Astrocyte (in vitro differentiated cells and primary cell): Measurements from ENCODE around the gene ROR2. TPM values are rescaled to one million over a fixed set of nuclear protein-coding genes. Genes with fewer than 3 reads are reported as not detected.

Experiments used
- DNase-seq: peaks from one replicate; pipeline ENCODE4 v3.0.0-alpha.2; 2010; ENCODE audit warnings: low read depth
- FAIRE-seq: peaks from 2 replicates; lab custom pipeline; 2011; peaks lifted over from hg19 to GRCh38; lab: Jason Lieb, UNC
- H2AFZ ChIP-seq: 2 replicates; pipeline ENCODE4 v1.6.0; 2012; ENCODE audit warnings: low read depth, low read length, inconsistent platforms
- H3K27ac ChIP-seq: 2 replicates; pipeline ENCODE4 v1.5.1; 2011; ENCODE audit warnings: low read depth, low read length, inconsistent platforms
- H3K27me3 ChIP-seq: 2 replicates; pipeline ENCODE4 v1.6.0; 2011; ENCODE audit warnings: low read length, inconsistent platforms; ENCODE audit not compliant: insufficient read depth
- H3K36me3 ChIP-seq: 2 replicates; pipeline ENCODE4 v1.5.1; 2011; ENCODE audit warnings: low read length, inconsistent platforms; ENCODE audit not compliant: insufficient read depth
- H3K4me1 ChIP-seq: 2 replicates; pipeline ENCODE4 v1.5.1; 2011; ENCODE audit warnings: low read length, inconsistent platforms; ENCODE audit not compliant: insufficient read depth
- H3K4me2 ChIP-seq: 2 replicates; pipeline ENCODE4 v1.6.0; 2012; ENCODE audit warnings: low read length, inconsistent platforms
- H3K4me3 ChIP-seq: 2 replicates; pipeline ENCODE4 v1.5.1; 2011; ENCODE audit warnings: low read depth, mild to moderate bottlenecking, low read length, inconsistent platforms; ENCODE audit not compliant: insufficient read depth
- H3K79me2 ChIP-seq: 2 replicates; pipeline ENCODE4 v1.6.0; 2012; ENCODE audit warnings: mild to moderate bottlenecking, low read length, inconsistent platforms; ENCODE audit not compliant: insufficient read depth
- H3K9ac ChIP-seq: 2 replicates; pipeline ENCODE4 v1.6.0; 2012; ENCODE audit warnings: mild to moderate bottlenecking, low read length, inconsistent platforms
- H3K9me3 ChIP-seq: 2 replicates; pipeline ENCODE4 v1.5.1; 2012; ENCODE audit warnings: low read depth, mild to moderate bottlenecking, low read length, inconsistent platforms; ENCODE audit not compliant: insufficient read depth
- H4K20me1 ChIP-seq: 2 replicates; pipeline ENCODE4 v1.6.0; 2012; ENCODE audit warnings: low read length, inconsistent platforms; ENCODE audit not compliant: insufficient read depth
- H3K27ac Mint-ChIP-seq: one replicate; pipeline ENCODE4 v1.8.0; 2021; ENCODE audit warnings: mild to moderate bottlenecking, mixed read lengths; ENCODE audit not compliant: unreplicated experiment
- H3K27me3 Mint-ChIP-seq: one replicate; pipeline ENCODE4 v1.8.0; 2021; ENCODE audit warnings: low read depth, mixed read lengths; ENCODE audit not compliant: unreplicated experiment
- H3K36me3 Mint-ChIP-seq: one replicate; pipeline ENCODE4 v1.8.0; 2021; ENCODE audit warnings: low read depth, mixed read lengths; ENCODE audit not compliant: unreplicated experiment
- H3K4me1 Mint-ChIP-seq: one replicate; pipeline ENCODE4 v1.8.0; 2021; ENCODE audit warnings: low read depth, mixed read lengths; ENCODE audit not compliant: unreplicated experiment
- H3K4me3 Mint-ChIP-seq: one replicate; pipeline ENCODE4 v1.8.0; 2021; ENCODE audit warnings: mild to moderate bottlenecking, moderate library complexity, mixed read lengths; ENCODE audit not compliant: unreplicated experiment
- H3K9me3 Mint-ChIP-seq: one replicate; pipeline ENCODE4 v1.8.0; 2021; ENCODE audit warnings: mild to moderate bottlenecking, mixed read lengths; ENCODE audit not compliant: unreplicated experiment
- EZH2 ChIP-seq: IDR thresholded peaks from 2 replicates; pipeline ENCODE4 v1.6.1; 2012; ENCODE audit warnings: mild to moderate bottlenecking, low read length, inconsistent platforms; ENCODE audit not compliant: insufficient read depth
- total RNA-seq: library from RNA; stranded (reverse); gene quantifications from 2 replicates; pipeline ENCODE4 v1.2.1, GENCODE V29; 2021
- TF ChIP-seq, protein P1 (sequence below): IDR thresholded peaks from 2 replicates; pipeline ENCODE4 v1.5.1; 2011; ENCODE audit warnings: low read depth, mild to moderate bottlenecking, inconsistent platforms, low read length, moderate library complexity; ENCODE audit not compliant: insufficient read depth

Gene ROR2
- total RNA-seq, 1 donor from 2014 or later, result 4.9 TPM

DNA sequence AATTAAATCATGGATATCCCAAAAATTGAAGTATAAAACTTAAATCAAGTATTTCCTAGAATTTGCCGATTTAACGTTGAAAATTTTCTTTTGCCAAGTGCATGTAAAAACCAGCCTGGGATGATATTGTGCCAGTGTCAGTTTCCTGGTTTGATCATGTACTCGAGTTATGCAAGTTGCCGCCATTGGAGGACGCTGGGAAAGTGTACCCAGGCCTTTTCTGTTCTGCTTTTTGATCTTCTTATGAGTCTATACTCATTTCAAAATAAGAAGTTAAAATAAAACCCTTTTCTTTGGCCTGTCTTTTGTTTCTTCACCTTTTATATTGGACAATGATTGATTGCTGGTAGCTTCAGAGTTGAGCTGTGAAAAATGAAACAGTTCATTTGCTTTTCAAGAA lies 433.3 kb downstream of the ROR2 start:
- Mint-ChIP-seq H3K4me3 (no peak overlapping the region), H3K27me3 (no peaks in the 10 kb centered on the region), H3K36me3 (peaks cover 5% of the 10 kb centered on the region), H3K27ac (no peak overlapping the region), H3K9me3 (peaks cover 14% of the 10 kb centered on the region), H3K4me1 (peaks cover 16% of the 10 kb centered on the region)
- no peaks in the 10 kb centered on the region for H3K79me2 ChIP-seq
- no peak for DNase-seq
- H3K36me3 ChIP-seq, result no peaks in the 10 kb centered on the region
- no peak overlapping the region for H2AFZ ChIP-seq
- H3K4me3 ChIP-seq, result no peak overlapping the region
- FAIRE-seq, result no peak
- H3K4me2 ChIP-seq, result no peak overlapping the region
- TF ChIP-seq EZH2, result no peak
- TF ChIP-seq, protein P1, sequence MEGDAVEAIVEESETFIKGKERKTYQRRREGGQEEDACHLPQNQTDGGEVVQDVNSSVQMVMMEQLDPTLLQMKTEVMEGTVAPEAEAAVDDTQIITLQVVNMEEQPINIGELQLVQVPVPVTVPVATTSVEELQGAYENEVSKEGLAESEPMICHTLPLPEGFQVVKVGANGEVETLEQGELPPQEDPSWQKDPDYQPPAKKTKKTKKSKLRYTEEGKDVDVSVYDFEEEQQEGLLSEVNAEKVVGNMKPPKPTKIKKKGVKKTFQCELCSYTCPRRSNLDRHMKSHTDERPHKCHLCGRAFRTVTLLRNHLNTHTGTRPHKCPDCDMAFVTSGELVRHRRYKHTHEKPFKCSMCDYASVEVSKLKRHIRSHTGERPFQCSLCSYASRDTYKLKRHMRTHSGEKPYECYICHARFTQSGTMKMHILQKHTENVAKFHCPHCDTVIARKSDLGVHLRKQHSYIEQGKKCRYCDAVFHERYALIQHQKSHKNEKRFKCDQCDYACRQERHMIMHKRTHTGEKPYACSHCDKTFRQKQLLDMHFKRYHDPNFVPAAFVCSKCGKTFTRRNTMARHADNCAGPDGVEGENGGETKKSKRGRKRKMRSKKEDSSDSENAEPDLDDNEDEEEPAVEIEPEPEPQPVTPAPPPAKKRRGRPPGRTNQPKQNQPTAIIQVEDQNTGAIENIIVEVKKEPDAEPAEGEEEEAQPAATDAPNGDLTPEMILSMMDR, result no peak
- no peaks in the 10 kb centered on the region for H3K27me3 ChIP-seq
- H4K20me1 ChIP-seq, result no peaks in the 10 kb centered on the region
- H3K9ac ChIP-seq, result no peak overlapping the region
- no peak overlapping the region for H3K27ac ChIP-seq
- peaks cover 12% of the 10 kb centered on the region for H3K4me1 ChIP-seq
- peaks cover 2% of the 10 kb centered on the region for H3K9me3 ChIP-seq

DNA sequence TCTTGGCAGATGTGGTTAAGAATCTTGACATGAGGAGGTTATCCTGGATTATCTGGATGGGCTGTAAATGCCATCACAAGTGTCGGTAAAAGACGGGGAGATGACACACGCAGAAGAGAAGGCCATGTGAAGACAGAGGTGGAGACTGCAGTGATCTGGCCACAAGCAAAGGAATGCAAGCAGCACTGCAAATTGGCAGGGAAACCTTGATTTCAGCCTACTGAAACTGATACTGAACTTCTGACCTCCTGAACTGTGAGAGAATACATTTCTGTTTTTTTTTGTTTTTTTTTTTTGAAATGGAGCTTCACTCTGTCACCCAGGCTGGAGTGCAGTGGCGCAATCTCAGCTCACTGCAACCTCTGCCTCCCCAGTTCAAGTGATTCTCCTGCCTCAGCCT lies 433.9 kb downstream of the ROR2 start:
- H3K4me2 ChIP-seq, result peak overlapping the region; percentile 79
- no peak overlapping the region for H2AFZ ChIP-seq
- TF ChIP-seq EZH2, result no peak
- TF ChIP-seq, protein P1, result no peak
- H3K27ac ChIP-seq, result peak overlapping the region; percentile 68
- Mint-ChIP-seq H3K36me3 (peaks cover 5% of the 10 kb centered on the region), H3K9me3 (peaks cover 14% of the 10 kb centered on the region), H3K27ac (no peak overlapping the region), H3K4me1 (peaks cover 16% of the 10 kb centered on the region), H3K27me3 (no peaks in the 10 kb centered on the region), H3K4me3 (no peak overlapping the region)
- FAIRE-seq, result no peak
- H3K4me1 ChIP-seq, result peaks cover 12% of the 10 kb centered on the region
- H3K9me3 ChIP-seq, result peaks cover 2% of the 10 kb centered on the region
- peak overlapping the region; percentile 71 for H3K9ac ChIP-seq
- H3K4me3 ChIP-seq, result no peak overlapping the region
- H3K36me3 ChIP-seq, result no peaks in the 10 kb centered on the region
- H4K20me1 ChIP-seq, result no peaks in the 10 kb centered on the region
- DNase-seq, result no peak
- H3K27me3 ChIP-seq, result no peaks in the 10 kb centered on the region
- no peaks in the 10 kb centered on the region for H3K79me2 ChIP-seq

DNA sequence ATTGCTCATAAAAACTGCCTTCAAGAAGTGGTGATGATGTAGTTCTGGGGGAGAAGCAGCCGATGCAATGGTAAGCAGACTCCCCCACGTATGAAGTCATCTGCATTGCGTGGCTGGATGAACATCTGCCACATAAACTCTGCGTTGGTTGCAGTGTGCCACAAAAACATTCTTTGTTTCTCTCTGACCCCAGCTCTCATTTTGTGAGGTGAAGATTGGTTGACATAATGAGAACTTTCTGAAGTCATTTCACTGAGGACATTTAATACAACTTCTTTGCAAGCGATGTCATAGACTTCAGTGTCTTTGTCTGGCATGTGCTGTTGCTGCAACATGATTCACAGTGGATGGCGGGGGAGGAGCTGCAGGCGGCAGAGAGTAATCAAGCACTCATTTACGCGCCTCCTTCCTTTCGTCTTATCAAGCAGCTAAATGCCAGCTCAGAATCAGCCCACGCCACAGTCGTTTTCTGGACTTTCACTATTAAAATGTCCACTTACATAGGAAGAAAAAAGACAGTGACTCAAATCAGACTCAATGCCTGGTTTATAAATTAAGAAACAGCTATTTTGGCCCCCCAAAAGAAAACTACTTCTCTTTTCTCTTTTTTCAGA lies 434.8 kb downstream of the ROR2 start:
- Histone ChIP-seq H3K9me3 (peaks cover 2% of the 10 kb centered on the region), H3K27me3 (no peaks in the 10 kb centered on the region), H3K4me3 (peak overlapping the region; percentile 38), H3K36me3 (no peaks in the 10 kb centered on the region), H3K79me2 (no peaks in the 10 kb centered on the region), H3K27ac (peak overlapping the region; percentile 68), H2AFZ (peak overlapping the region; percentile 77), H3K9ac (peak overlapping the region; percentile 71), H4K20me1 (no peaks in the 10 kb centered on the region), H3K4me1 (peaks cover 12% of the 10 kb centered on the region), H3K4me2 (peak overlapping the region; percentile 79)
- FAIRE-seq (peak; percentile 71), DNase-seq (peak; percentile 93)
- no peaks in the 10 kb centered on the region for H3K27me3 Mint-ChIP-seq
- peak overlapping the region; percentile 18 for H3K4me3 Mint-ChIP-seq
- peaks cover 16% of the 10 kb centered on the region for H3K4me1 Mint-ChIP-seq
- H3K9me3 Mint-ChIP-seq, result peaks cover 12% of the 10 kb centered on the region
- peaks cover 5% of the 10 kb centered on the region for H3K36me3 Mint-ChIP-seq
- TF ChIP-seq EZH2, result no peak
- TF ChIP-seq, protein P1, result no peak
- H3K27ac Mint-ChIP-seq, result peak overlapping the region; percentile 91
